Measurements from ENCODE around the gene SERPINA1. TPM values are rescaled to one million over a fixed set of nuclear protein-coding genes. Genes with fewer than 3 reads are reported as not detected.

Gene SERPINA1
- total and polyA plus RNA-seq, 2 of the 13 experiments (the other 11 are each of a cell fraction or from before 2014, with no cell fraction given), result 3,266 to 11,015 TPM

- TF ChIP-seq, protein P1, sequence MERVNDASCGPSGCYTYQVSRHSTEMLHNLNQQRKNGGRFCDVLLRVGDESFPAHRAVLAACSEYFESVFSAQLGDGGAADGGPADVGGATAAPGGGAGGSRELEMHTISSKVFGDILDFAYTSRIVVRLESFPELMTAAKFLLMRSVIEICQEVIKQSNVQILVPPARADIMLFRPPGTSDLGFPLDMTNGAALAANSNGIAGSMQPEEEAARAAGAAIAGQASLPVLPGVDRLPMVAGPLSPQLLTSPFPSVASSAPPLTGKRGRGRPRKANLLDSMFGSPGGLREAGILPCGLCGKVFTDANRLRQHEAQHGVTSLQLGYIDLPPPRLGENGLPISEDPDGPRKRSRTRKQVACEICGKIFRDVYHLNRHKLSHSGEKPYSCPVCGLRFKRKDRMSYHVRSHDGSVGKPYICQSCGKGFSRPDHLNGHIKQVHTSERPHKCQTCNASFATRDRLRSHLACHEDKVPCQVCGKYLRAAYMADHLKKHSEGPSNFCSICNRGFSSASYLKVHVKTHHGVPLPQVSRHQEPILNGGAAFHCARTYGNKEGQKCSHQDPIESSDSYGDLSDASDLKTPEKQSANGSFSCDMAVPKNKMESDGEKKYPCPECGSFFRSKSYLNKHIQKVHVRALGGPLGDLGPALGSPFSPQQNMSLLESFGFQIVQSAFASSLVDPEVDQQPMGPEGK (CRISPR knock-in tag; IDR thresholded peaks at IDR 0.05), result no peak
- TF ChIP-seq, protein P2, sequence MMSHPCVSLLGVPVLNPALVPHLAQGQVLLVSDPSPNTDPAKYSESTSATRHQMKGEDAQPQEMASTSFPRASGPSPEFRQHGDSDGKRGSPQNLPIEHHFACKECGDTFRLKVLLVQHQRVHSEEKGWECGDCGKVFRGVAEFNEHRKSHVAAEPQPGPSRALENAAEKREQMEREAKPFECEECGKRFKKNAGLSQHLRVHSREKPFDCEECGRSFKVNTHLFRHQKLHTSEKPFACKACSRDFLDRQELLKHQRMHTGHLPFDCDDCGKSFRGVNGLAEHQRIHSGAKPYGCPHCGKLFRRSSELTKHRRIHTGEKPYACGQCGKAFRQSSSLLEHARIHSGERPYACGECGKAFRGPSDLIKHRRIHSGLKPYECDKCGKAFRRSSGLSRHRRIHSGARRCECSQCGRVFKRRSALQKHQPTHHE (CRISPR knock-in tag; IDR thresholded peaks at IDR 0.05; ENCODE audit: borderline replicate concordance), result no peak
- TF ChIP-seq SAP130 (CRISPR knock-in tag; IDR thresholded peaks at IDR 0.05; ENCODE audit: low read depth) (peak; percentile 19; the same call in 1 of the 2 replicates), FOXO1 (CRISPR knock-in tag; IDR thresholded peaks at IDR 0.05) (no peak), ZNF280D (CRISPR knock-in tag; IDR thresholded peaks at IDR 0.05) (peak; percentile 53; the same call in 1 of the 2 replicates), SETDB1 (CRISPR knock-in tag; IDR thresholded peaks at IDR 0.05; ENCODE audit: borderline replicate concordance) (no peak)
Observed at GRCh38 chr14:94356379-94357056, 31.9 kb downstream of the SERPINA1 start (continued).
